Mesodermal cell (in vitro differentiated cells): ENCODE data around the gene CLEC5A.

Experiments used
- H3K27ac ChIP-seq: 2 replicates; pipeline ENCODE4 v1.7.0; 2013; ENCODE audit warnings: mild to moderate bottlenecking, low read depth, low read length, moderate library complexity; ENCODE audit not compliant: severe bottlenecking
- H3K36me3 ChIP-seq: 2 replicates; pipeline ENCODE4 v1.7.1; 2013; ENCODE audit warnings: mild to moderate bottlenecking, low read length, moderate library complexity; ENCODE audit not compliant: control insufficient read depth, insufficient read depth
- H3K4me1 ChIP-seq: one replicate; pipeline ENCODE4 v1.7.1; 2013; ENCODE audit warnings: mild to moderate bottlenecking, low read length; ENCODE audit not compliant: insufficient read depth, control insufficient read depth, poor library complexity, severe bottlenecking
- H3K4me3 ChIP-seq: 2 replicates; pipeline ENCODE4 v1.7.0; 2013; ENCODE audit warnings: low read length, control low read depth, mild to moderate bottlenecking; ENCODE audit not compliant: insufficient read depth, poor library complexity, severe bottlenecking; ENCODE audit errors: extremely low read depth
- H3K9me3 ChIP-seq: 2 replicates; pipeline ENCODE4 v1.7.1; 2013; ENCODE audit warnings: mild to moderate bottlenecking, low read length, moderate library complexity; ENCODE audit not compliant: control insufficient read depth
- WGBS, 2 experiments: methylation state at CpG; one replicate each; pipeline ENCODE4 v1.1.5; 2013; ENCODE audit warnings: missing lambda C conversion rate in 2 of 2; ENCODE audit not compliant: insufficient coverage in 2 of 2; 5-methylcytosine and 5-hydroxymethylcytosine counted together

The CLEC5A gene

DNA sequence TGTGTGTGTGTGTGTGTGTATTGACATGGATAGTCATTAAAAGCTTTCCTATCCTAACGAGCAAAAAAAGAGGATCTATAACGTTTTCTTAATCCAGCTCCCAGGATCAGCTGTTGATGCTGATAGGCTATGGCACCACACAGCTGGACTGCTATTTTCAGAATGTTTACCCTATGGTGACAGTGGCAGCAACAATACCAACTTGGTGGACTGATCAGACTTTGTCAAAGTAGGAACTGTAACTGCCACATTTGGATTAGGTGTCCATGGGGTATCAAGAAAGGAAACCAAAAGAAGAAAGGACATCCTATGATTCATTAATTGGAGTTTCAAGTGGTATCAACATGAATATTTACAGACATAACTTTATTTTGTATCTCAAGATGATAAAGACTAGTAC, 2.7 kb upstream of the CLEC5A start:
- no peak overlapping the region for H3K4me3 ChIP-seq
- 65 to 92% methylated on average over 2 of the region's 2 CpGs for WGBS, 2 experiments
- H3K27ac ChIP-seq = no peak overlapping the region
- no peaks in the 10 kb centered on the region for H3K36me3 ChIP-seq
- no peaks in the 10 kb centered on the region for H3K4me1 ChIP-seq
- no peaks in the 10 kb centered on the region for H3K9me3 ChIP-seq

DNA sequence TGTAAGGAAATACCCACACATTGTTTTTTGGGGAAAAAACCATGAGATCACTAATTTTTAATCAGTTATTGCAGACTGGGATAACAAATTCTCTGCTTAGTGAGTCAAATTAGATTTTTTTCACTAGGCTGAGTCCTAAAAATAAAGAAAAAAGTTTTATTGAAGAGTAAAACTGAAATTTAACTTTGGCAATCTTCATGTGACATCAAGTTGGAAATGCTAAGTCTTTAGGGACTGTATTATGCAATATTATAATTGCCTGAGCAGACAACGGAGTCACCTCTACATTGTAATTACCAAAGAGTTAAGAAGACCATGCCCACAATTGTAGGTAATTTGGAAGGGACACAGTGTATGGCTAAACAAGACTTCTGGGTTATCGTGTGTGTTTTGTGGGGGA, 2.2 kb upstream of the CLEC5A start:
- no peak overlapping the region for H3K27ac ChIP-seq
- 77 to 86% methylated on average over 1 of the region's 2 CpGs for WGBS, 2 experiments
- no peaks in the 10 kb centered on the region for H3K4me1 ChIP-seq
- H3K4me3 ChIP-seq = no peak overlapping the region
- no peaks in the 10 kb centered on the region for H3K36me3 ChIP-seq
- no peaks in the 10 kb centered on the region for H3K9me3 ChIP-seq

DNA sequence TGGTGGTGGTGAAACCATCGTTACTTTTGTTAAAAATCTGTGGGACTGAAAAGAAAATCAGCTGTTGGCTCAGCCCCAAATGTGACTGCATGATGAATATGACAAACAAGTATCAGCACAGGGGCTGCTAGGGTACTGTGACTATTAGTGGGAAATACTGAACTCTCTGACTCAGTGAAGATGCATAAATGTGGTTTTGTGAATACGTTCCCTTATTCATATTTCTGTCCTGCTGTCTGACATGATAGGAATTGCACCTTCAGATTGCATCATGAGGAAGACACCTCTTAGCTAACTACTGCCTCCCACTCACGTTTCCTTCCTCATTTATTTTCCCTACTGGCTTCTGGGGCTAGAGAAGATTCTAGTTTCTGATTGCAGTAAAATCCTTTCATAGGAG, 1.4 kb downstream of the CLEC5A start:
- no peaks in the 10 kb centered on the region for H3K9me3 ChIP-seq
- no peak overlapping the region for H3K27ac ChIP-seq
- H3K36me3 ChIP-seq = no peaks in the 10 kb centered on the region
- H3K4me1 ChIP-seq = no peaks in the 10 kb centered on the region
- 60 to 80% methylated on average over 1 of the region's 3 CpGs for WGBS, 2 experiments
- H3K4me3 ChIP-seq = no peak overlapping the region

DNA sequence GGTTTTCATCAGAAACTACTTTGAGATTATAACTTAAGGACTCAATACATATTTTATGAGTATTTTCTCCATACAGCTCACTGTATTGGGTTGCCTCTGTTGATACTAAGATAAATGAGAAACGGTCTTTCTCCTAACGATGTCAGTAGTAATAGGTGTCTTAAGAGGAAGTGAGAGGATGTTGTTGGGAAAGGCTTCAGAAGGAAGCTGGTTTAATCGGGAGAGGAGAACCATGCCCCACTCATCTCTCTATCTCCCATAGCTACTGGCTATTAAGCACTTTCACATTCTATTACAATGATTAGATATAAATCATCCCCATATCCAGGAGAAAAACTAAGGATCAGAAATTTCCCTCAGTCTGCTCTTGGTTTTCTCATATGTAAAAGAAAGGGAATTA, 2.0 kb downstream of the CLEC5A start:
- Histone ChIP-seq H3K27ac (no peak overlapping the region), H3K4me1 (no peaks in the 10 kb centered on the region), H3K4me3 (no peak overlapping the region), H3K36me3 (no peaks in the 10 kb centered on the region), H3K9me3 (no peaks in the 10 kb centered on the region)
- 86% methylated on average over 2 of the region's 3 CpGs; no CpG with 5 or more reads in 1 of the 2 experiments for WGBS, 2 experiments

DNA sequence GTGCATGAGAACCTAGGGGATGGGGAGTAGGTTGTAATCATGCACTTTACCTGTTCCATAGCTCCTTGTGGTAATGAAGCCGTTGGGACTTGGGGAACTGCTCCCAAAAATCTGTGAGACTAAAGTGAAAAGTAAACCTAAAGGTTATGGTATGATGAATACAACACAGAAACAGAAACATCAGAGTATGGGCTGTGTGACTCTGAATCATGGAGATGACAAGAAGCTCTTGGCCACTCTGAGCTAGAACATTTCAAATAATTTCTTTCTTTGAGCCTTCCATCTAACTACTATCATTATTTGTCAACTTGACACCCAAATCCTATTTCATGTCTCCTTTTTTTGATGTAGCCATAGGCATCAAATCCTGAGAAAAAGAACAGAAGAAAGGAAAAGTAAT, 2.9 kb downstream of the CLEC5A start:
- Histone ChIP-seq H3K36me3 (no peaks in the 10 kb centered on the region), H3K9me3 (no peaks in the 10 kb centered on the region), H3K4me3 (no peak overlapping the region), H3K4me1 (no peaks in the 10 kb centered on the region), H3K27ac (no peak overlapping the region)
- 100% methylated on average over 1 of the region's 1 CpG; no CpG with 5 or more reads in 1 of the 2 experiments for WGBS, 2 experiments

DNA sequence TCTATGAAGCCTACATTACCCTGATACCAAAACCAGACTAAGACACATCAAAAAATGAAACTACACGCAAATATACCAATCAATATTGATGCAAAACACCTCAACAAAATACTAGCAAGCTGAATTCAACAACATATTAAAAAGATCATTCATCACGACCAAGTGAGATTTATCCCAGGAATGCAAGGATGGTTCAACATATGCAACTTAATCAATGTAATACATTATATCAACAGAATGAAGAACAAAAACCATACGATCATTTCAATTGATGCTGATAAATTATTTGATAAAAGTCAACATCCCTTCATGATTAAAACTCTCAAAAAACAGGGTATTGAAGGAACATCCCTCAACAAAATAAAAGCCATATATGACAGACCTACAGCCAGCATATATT, 5.7 kb downstream of the CLEC5A start:
- H3K27ac ChIP-seq = no peak overlapping the region
- 63% methylated on average over 1 of the region's 3 CpGs; no CpG with 5 or more reads in 1 of the 2 experiments for WGBS, 2 experiments
- H3K36me3 ChIP-seq = no peaks in the 10 kb centered on the region
- H3K4me3 ChIP-seq = no peak overlapping the region
- no peaks in the 10 kb centered on the region for H3K4me1 ChIP-seq
- no peaks in the 10 kb centered on the region for H3K9me3 ChIP-seq

DNA sequence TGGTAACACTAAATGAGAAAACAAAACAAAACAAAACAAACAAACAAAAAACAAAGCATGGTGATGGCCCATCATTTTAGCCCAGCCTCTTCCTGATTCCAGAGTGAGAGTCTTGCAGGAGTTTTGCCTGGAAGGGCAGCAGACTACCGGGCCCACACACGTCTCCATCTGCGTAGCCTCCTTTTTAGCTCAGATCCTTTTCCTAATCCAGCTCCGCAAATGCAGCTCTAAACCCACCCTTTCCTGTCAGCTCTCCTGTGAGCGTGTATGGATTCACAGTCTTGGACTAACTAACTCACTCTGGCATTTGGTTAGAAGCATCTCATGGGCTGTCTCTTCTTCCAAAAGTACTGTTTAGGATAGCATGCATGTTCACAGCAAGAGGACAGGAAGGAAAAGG, 16.6 kb downstream of the CLEC5A start:
- no peaks in the 10 kb centered on the region for H3K9me3 ChIP-seq
- 81 to 89% methylated on average over 5 of the region's 5 CpGs for WGBS, 2 experiments
- H3K4me1 ChIP-seq = no peaks in the 10 kb centered on the region
- H3K36me3 ChIP-seq = no peaks in the 10 kb centered on the region
- H3K27ac ChIP-seq = no peak overlapping the region
- H3K4me3 ChIP-seq = no peak overlapping the region

DNA sequence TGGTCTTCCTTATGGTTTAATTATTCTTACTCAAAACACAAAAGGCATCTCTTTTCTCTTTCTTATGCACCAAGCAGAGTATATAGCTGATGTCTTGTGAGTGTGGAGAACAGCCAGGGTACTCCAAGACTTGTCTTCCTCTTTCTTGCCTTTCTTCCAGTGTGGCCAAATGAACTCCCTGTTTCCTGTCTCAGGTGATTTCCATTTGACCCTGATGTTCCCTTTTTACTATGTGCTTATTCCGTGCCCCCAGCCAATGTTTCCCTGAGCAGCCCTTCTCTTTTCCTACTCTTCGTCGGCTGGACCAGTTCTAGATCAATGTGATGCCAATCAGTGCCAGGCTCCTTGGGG, 18.0 kb downstream of the CLEC5A start:
- Histone ChIP-seq H3K4me3 (no peak overlapping the region), H3K36me3 (no peaks in the 10 kb centered on the region), H3K27ac (no peak overlapping the region), H3K4me1 (no peaks in the 10 kb centered on the region), H3K9me3 (no peaks in the 10 kb centered on the region)
- 83 to 90% methylated on average over 1 to 2 of the region's 3 CpGs for WGBS, 2 experiments

DNA sequence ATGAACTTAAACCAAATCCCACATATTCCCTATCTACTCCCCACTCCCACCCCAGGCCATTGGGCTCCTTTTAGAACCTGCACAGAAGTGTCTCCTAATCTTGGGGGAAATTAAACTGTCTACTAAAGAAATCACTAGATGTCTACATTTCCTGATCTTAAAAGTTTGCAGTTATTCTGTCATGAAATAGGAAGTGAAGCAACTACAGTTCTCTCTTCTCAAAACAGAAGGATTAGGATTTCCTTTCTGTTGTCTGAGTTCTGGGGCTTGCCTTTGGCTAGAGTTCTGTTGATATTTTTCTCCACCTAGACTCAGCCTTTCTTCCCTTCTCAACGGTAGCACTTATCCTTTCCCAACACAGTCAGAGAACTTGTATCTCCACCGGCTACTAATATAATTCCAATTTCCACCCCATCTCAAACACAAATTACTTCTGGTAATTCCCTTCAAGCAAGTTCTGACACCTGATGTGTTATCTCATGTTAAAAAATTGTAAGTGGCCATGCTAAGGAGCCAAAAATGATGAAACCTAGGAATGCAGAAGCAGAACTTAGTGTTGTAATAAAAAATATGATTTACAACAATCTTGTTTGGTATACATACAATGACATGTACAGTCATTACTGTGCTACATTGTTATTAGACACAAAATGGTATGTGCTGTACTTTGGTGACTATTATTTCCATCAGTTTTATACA, 18.5 kb downstream of the CLEC5A start:
- no peaks in the 10 kb centered on the region for H3K36me3 ChIP-seq
- H3K27ac ChIP-seq = no peak overlapping the region
- 50% methylated on average over 1 of the region's 2 CpGs; no CpG with 5 or more reads in 1 of the 2 experiments for WGBS, 2 experiments
- H3K4me3 ChIP-seq = no peak overlapping the region
- no peaks in the 10 kb centered on the region for H3K4me1 ChIP-seq
- no peaks in the 10 kb centered on the region for H3K9me3 ChIP-seq

DNA sequence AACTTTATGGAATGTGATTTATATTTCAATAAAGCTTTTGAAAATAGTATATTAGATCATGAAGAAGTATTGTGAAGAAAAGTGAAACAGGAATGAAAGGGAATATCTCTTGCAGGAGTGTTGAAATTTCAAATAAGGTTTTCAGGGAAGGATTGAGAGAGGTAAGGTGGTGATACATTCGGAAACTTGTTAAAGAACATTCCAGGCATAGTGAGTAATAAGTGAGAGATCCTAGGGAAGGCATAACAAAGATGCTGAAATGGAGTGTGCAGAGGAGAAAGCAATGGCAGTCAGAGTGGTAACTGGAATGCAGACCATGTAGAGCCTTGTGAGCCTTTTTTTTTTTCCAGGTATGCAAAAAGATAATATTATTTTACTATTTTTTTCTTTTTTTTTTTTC, 26.5 kb downstream of the CLEC5A start:
- H3K4me3 ChIP-seq = no peak overlapping the region
- 71 to 80% methylated on average over 1 of the region's 1 CpG for whole genome bisulfite sequencing, 2 experiments
- H3K9me3 ChIP-seq = no peaks in the 10 kb centered on the region
- no peak overlapping the region for H3K27ac ChIP-seq
- no peaks in the 10 kb centered on the region for H3K36me3 ChIP-seq
- H3K4me1 ChIP-seq = no peaks in the 10 kb centered on the region

DNA sequence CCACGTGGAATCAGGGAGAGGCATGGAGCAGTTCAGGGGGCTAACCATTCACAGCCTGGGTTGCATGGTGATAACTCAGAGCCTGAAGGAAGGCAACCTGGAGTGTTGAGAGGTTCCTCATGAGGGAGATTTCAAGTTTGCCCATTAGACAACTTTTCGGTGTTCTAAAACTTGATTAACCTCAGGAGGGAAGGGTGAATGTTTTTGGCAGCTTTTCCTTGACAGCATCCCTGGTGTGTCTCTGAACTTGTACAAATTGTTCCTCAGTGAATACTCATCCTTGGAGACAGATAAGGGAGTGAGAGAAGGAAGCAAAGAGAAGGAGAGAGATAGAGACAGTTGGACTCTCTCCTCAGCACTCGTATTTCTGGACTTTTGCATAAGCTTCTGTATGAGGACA, 30.7 kb downstream of the CLEC5A start, which contains the start of gene OR9A4:
TSS of gene OR9A4 (plus strand) at position 301 of the 400 bp plus-strand sequence. CDS start 2,477 bp downstream, outside the sequence.
- H3K36me3 ChIP-seq = no peaks in the 10 kb centered on the region
- H3K4me1 ChIP-seq = no peaks in the 10 kb centered on the region
- no peak within 1 kb of the TSS for H3K27ac ChIP-seq
- WGBS, 2 experiments = 67 to 97% methylated on average over 1 to 3 of the region's 3 CpGs
- no peak within 1 kb of the TSS for H3K4me3 ChIP-seq
- H3K9me3 ChIP-seq = no peaks in the 10 kb centered on the region
